Caco-2 (cell line): ENCODE measurements around the gene ZNF350. TPM values are rescaled to one million over a fixed set of nuclear protein-coding genes. Genes with fewer than 3 reads are reported as not detected.

Experiments used
- BruUV-seq: library from RNA; stranded (reverse); fragments of 400-500 nt; replicated peaks from 2 replicates; lab custom pipeline; 2021; lab: Mats Ljungman, UMichigan
- CTCF ChIA-PET: fragments of 300-600 bp; sonication (Branson Sonifier 250); formaldehyde crosslinking; loops from one replicate; lab custom pipeline; 2022; ENCODE audit warnings: antibody characterized with exemption; lab: Charles Lee
- POLR2A ChIA-PET: fragments of 300-600 bp; sonication (Branson Sonifier 250); formaldehyde crosslinking; loops from one replicate; lab custom pipeline; 2022; ENCODE audit warnings: antibody characterized with exemption; lab: Charles Lee
- DNase-seq, 2 experiments: peaks; one replicate each; pipeline versions ENCODE4 v3.0.0 to v3.0.0-alpha.2; 2020 to 2022
- H3K27me3 ChIP-seq: replicated peaks from 2 replicates; pipeline ENCODE4 v1.6.0; 2011; ENCODE audit warnings: low read length; ENCODE audit not compliant: control insufficient read depth, insufficient read depth
- H3K36me3 ChIP-seq: 2 replicates; pipeline ENCODE4 v1.5.1; 2011; ENCODE audit warnings: low read length; ENCODE audit not compliant: control insufficient read depth, insufficient read depth
- H3K4me1 ChIP-seq: fragments of 250-450 bp; sonication (Bioruptor Pico); 2 replicates; pipeline ENCODE4 v1.5.1; 2020; ENCODE audit warnings: mild to moderate bottlenecking
- H3K4me3 ChIP-seq: 2 replicates; pipeline ENCODE4 v1.5.1; 2011; ENCODE audit warnings: low read depth, mild to moderate bottlenecking, control low read depth, low read length
- H3K9me3 ChIP-seq: fragments of 250-450 bp; sonication (Bioruptor Pico); 2 replicates; pipeline ENCODE4 v1.5.1; 2020; ENCODE audit warnings: mild to moderate bottlenecking, moderate library complexity
- H3K27ac Mint-ChIP-seq: one replicate; pipeline ENCODE4 v1.8.0; 2022; ENCODE audit warnings: mixed read lengths; ENCODE audit not compliant: unreplicated experiment
- H3K27me3 Mint-ChIP-seq: one replicate; pipeline ENCODE4 v1.8.0; 2022; ENCODE audit warnings: mixed read lengths; ENCODE audit not compliant: insufficient read depth, unreplicated experiment
- H3K36me3 Mint-ChIP-seq: one replicate; pipeline ENCODE4 v1.8.0; 2022; ENCODE audit warnings: mild to moderate bottlenecking, mixed read lengths; ENCODE audit not compliant: insufficient read depth, unreplicated experiment
- H3K4me1 Mint-ChIP-seq: one replicate; pipeline ENCODE4 v1.8.0; 2022; ENCODE audit warnings: low read depth, mixed read lengths; ENCODE audit not compliant: unreplicated experiment
- H3K4me3 Mint-ChIP-seq: one replicate; pipeline ENCODE4 v1.8.0; 2022; ENCODE audit warnings: mild to moderate bottlenecking, moderate library complexity, mixed read lengths; ENCODE audit not compliant: unreplicated experiment
- H3K9me3 Mint-ChIP-seq: one replicate; pipeline ENCODE4 v1.8.0; 2022; ENCODE audit warnings: mixed read lengths; ENCODE audit not compliant: unreplicated experiment
- CTCF ChIP-seq, 2 experiments: fragments of 200-600 bp in 1 of 2; IDR thresholded peaks; 1 replicate in 1 of 2; 2 replicates in 1 of 2; pipeline versions ENCODE4 v1.5.1 to v1.8.0; 2011 to 2022; ENCODE audit warnings: antibody characterized with exemption in 1 of 2, control low read depth in 1 of 2, inconsistent platforms in 1 of 2, low read depth in 1 of 2, low read length in 1 of 2, mild to moderate bottlenecking in 1 of 2, moderate library complexity in 1 of 2; ENCODE audit not compliant: insufficient read depth in 1 of 2, severe bottlenecking in 1 of 2, unreplicated experiment in 1 of 2
- intact Hi-C: fragments of 100-400 bp; cut with micrococcal nuclease; formaldehyde crosslinking; loops from one replicate; pipeline ENCODE4 v1.10.0; 2022; ENCODE audit not compliant: unreplicated experiment
- total RNA-seq: library from RNA; stranded (reverse); gene quantifications from 2 replicates; pipeline ENCODE4 v1.2.3, GENCODE V29; 2022

The ZNF350 gene
- total RNA-seq, 1 experiment from 2014 or later, result 2.5 TPM

- Mint-ChIP-seq H3K27me3 (no peaks in the 10 kb centered on the region), H3K4me1 (no peaks in the 10 kb centered on the region), H3K9me3 (peaks cover 21% of the 10 kb centered on the region), H3K36me3 (peaks cover 8% of the 10 kb centered on the region), H3K27ac (no peak overlapping the region), H3K4me3 (no peak overlapping the region)
- Histone ChIP-seq H3K4me1 (no peaks in the 10 kb centered on the region), H3K4me3 (no peak overlapping the region), H3K36me3 (no peaks in the 10 kb centered on the region), H3K27me3 (no peaks in the 10 kb centered on the region), H3K9me3 (peaks cover 42% of the 10 kb centered on the region)
- ChIA-PET CTCF (no interaction called here), POLR2A (no interaction called here)
- no peak for TF ChIP-seq CTCF (IDR thresholded peaks at IDR 0.05; ENCODE audit: insufficient read depth in 1 of 2, low read depth in 1 of 2, low read length in 1 of 2, severe bottlenecking in 1 of 2, unreplicated experiment in 1 of 2)
- no TSS peak for BruUV-seq
- intact Hi-C loops, result no loop called here
- DNase-seq, result no peak
Measured at GRCh38 chr19:51980116-51980736, 6.4 kb downstream of the ZNF350 start.

DNA sequence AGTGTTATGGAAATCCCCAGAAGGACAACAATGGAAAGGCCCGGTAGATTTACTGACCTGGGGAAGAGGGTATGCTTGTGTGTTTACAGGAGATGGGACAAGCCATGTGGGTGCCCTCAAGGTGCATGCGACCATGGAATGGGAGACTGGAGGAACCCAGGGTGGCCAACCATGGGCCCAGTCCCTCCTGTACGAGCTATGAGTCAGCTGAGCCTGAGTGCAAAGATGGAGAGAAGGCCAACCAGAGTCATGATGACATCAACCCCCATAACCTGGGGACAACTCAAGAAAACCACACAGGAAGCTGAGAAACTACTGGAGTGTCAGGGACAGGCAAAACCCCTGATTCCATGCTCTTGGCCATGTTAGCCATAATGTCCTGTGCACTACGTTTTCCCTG, 7.8 kb downstream of the ZNF350 start:
- H3K9me3 Mint-ChIP-seq, result peaks cover 32% of the 10 kb centered on the region
- Histone ChIP-seq H3K4me3 (no peak overlapping the region), H3K27me3 (no peaks in the 10 kb centered on the region), H3K36me3 (no peaks in the 10 kb centered on the region), H3K4me1 (no peaks in the 10 kb centered on the region), H3K9me3 (peaks cover 38% of the 10 kb centered on the region)
- peaks cover 8% of the 10 kb centered on the region for H3K36me3 Mint-ChIP-seq
- POLR2A ChIA-PET, result no interaction called here
- BruUV-seq, result no TSS peak
- no peak for DNase-seq
- no peak overlapping the region for H3K27ac Mint-ChIP-seq
- intact Hi-C loops, result no loop called here
- CTCF ChIA-PET, result no interaction called here
- no peaks in the 10 kb centered on the region for H3K27me3 Mint-ChIP-seq
- H3K4me3 Mint-ChIP-seq, result no peak overlapping the region
- H3K4me1 Mint-ChIP-seq, result no peaks in the 10 kb centered on the region
- TF ChIP-seq CTCF (IDR thresholded peaks at IDR 0.05; ENCODE audit: insufficient read depth in 1 of 2, low read depth in 1 of 2, low read length in 1 of 2, severe bottlenecking in 1 of 2, unreplicated experiment in 1 of 2), result no peak

DNA sequence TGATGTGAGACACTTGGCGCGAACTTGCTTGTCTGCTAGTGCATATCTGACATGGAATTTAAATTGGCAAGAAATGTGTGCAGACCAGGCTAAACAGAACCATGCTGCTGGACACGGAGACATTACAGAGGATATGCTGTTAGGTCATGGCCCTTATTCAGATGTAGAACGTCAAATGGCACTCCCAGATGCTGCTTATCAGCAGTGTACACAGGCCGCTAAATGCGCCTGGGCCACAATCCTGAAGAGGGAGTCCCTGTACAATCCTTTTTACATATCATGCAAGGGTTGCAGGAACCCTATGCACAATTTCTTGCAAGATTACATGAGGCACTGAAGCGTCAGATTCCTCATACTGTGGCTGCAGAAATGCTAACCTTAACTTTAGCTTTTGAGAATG, 9.3 kb downstream of the ZNF350 start:
- CTCF ChIA-PET, result no interaction called here
- Histone ChIP-seq H3K4me3 (no peak overlapping the region), H3K27me3 (no peaks in the 10 kb centered on the region), H3K9me3 (peaks cover 40% of the 10 kb centered on the region), H3K36me3 (no peaks in the 10 kb centered on the region; the same call in 1 of the 2 replicates), H3K4me1 (no peaks in the 10 kb centered on the region)
- intact Hi-C loops, result no loop called here
- Mint-ChIP-seq H3K9me3 (peaks cover 40% of the 10 kb centered on the region), H3K4me1 (no peaks in the 10 kb centered on the region), H3K27me3 (no peaks in the 10 kb centered on the region), H3K36me3 (peaks cover 12% of the 10 kb centered on the region), H3K4me3 (no peak overlapping the region), H3K27ac (no peak overlapping the region)
- POLR2A ChIA-PET, result no interaction called here
- BruUV-seq, result no TSS peak
- DNase-seq, result no peak
- no peak for TF ChIP-seq CTCF (IDR thresholded peaks at IDR 0.05; ENCODE audit: insufficient read depth in 1 of 2, low read depth in 1 of 2, low read length in 1 of 2, severe bottlenecking in 1 of 2, unreplicated experiment in 1 of 2)
